ENCODE measurements around the gene ADGRV1.

- no peak for TF ChIP-seq CTCF (IDR thresholded peaks at IDR 0.05)
- no peak for TF ChIP-seq POLR2A (IDR thresholded peaks at IDR 0.05)
Observed at GRCh38 chr5:90830058-90830457, 271.5 kb downstream of the ADGRV1 start.

Data from prostate gland (tissue), 2 donors.